Measurements from ENCODE around the gene CD38. TPM values are rescaled to one million over a fixed set of nuclear protein-coding genes. Genes with fewer than 3 reads are reported as not detected.
"Not testable (repeated sequence)": the region's sequence is repeated elsewhere in the genome, so short reads cannot be mapped to it uniquely, and the experiment has no call there.

The CD38 gene
- polyA plus RNA-seq, 2 of the 4 experiments (the other 2 are of a cell fraction): 7.8 to 12.4 TPM

GRCh38 chr4:15758294-15758693 is 19.8 kb upstream of the CD38 start:
- ATAC-seq (no peak), DNase-seq (ENCODE audit: low read depth in 1 of 2, low spot score in 1 of 2) (no peak), FAIRE-seq (no peak)
- Histone ChIP-seq H3K9me3 (no peaks in the 10 kb centered on the region), H3K4me2 (no peak overlapping the region), H3K27ac (no peak overlapping the region), H3K4me1 (no peaks in the 10 kb centered on the region), H3K4me3 (no peak overlapping the region)
- WGBS (ENCODE audit: missing lambda C conversion rate): 84% methylated on average over 4 of the region's 4 CpGs
- POLR2A ChIA-PET: no interaction called here
- CTCF ChIA-PET: no interaction called here
- no peak for TF ChIP-seq ZSCAN20 (CRISPR knock-in tag; IDR thresholded peaks at IDR 0.05)
- no peak for TF ChIP-seq EHMT2 (IDR thresholded peaks at IDR 0.05; ENCODE audit: low read depth)
- TF ChIP-seq MYC (IDR thresholded peaks at IDR 0.05; ENCODE audit: borderline replicate concordance, low read length): no peak
- no peak for TF ChIP-seq TP53 (CRISPR knock-in tag; IDR thresholded peaks at IDR 0.05)
- no peak for TF ChIP-seq BCL3 (IDR thresholded peaks at IDR 0.05)
- TF ChIP-seq EP300 (IDR thresholded peaks at IDR 0.05): no peak
- TF ChIP-seq PHF8 (IDR thresholded peaks at IDR 0.05; ENCODE audit: borderline replicate concordance, low read depth): no peak
- TF ChIP-seq, protein P1, sequence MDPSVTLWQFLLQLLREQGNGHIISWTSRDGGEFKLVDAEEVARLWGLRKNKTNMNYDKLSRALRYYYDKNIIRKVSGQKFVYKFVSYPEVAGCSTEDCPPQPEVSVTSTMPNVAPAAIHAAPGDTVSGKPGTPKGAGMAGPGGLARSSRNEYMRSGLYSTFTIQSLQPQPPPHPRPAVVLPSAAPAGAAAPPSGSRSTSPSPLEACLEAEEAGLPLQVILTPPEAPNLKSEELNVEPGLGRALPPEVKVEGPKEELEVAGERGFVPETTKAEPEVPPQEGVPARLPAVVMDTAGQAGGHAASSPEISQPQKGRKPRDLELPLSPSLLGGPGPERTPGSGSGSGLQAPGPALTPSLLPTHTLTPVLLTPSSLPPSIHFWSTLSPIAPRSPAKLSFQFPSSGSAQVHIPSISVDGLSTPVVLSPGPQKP (IDR thresholded peaks at IDR 0.05; ENCODE audit: low read depth, low read length): no peak
- no peak for TF ChIP-seq CBX2 (IDR thresholded peaks at IDR 0.05; ENCODE audit: borderline replicate concordance, low read depth)
- TF ChIP-seq NR3C1 (IDR thresholded peaks at IDR 0.05): no peak
- no peak for TF ChIP-seq CTCF (IDR thresholded peaks at IDR 0.05)

GRCh38 chr4:15762460-15762859 is 15.7 kb upstream of the CD38 start:
- POLR2A ChIA-PET; ATAC-seq; H3K9me3 ChIP-seq; H3K4me1 ChIP-seq; H3K4me2 ChIP-seq; H3K4me3 ChIP-seq; DNase-seq (ENCODE audit: low read depth in 1 of 2, low spot score in 1 of 2); CTCF ChIA-PET; FAIRE-seq; H3K27ac ChIP-seq: not testable (repeated sequence)

- POLR2A ChIA-PET: no interaction called here
- CTCF ChIA-PET: interaction anchor here (1.6 kb wide), 1 partner anchor 40 kb away, joined by 3 read pairs; no protein-coding TSS in a partner anchor
- DNase-seq (ENCODE audit: low read depth in 1 of 2, low spot score in 1 of 2) (no peak), ATAC-seq (no peak), FAIRE-seq (no peak)
- WGBS (ENCODE audit: missing lambda C conversion rate): 78% methylated on average over 6 of the region's 6 CpGs
- H3K4me1 ChIP-seq: no peaks in the 10 kb centered on the region
- no peak overlapping the region for H3K27ac ChIP-seq
- no peak overlapping the region for H3K4me3 ChIP-seq
- no peak for TF ChIP-seq CBX2 (IDR thresholded peaks at IDR 0.05; ENCODE audit: borderline replicate concordance, low read depth)
- no peaks in the 10 kb centered on the region for H3K9me3 ChIP-seq
- no peak overlapping the region for H3K4me2 ChIP-seq
Observed at GRCh38 chr4:15765391-15765790, 12.7 kb upstream of the CD38 start.

DNA sequence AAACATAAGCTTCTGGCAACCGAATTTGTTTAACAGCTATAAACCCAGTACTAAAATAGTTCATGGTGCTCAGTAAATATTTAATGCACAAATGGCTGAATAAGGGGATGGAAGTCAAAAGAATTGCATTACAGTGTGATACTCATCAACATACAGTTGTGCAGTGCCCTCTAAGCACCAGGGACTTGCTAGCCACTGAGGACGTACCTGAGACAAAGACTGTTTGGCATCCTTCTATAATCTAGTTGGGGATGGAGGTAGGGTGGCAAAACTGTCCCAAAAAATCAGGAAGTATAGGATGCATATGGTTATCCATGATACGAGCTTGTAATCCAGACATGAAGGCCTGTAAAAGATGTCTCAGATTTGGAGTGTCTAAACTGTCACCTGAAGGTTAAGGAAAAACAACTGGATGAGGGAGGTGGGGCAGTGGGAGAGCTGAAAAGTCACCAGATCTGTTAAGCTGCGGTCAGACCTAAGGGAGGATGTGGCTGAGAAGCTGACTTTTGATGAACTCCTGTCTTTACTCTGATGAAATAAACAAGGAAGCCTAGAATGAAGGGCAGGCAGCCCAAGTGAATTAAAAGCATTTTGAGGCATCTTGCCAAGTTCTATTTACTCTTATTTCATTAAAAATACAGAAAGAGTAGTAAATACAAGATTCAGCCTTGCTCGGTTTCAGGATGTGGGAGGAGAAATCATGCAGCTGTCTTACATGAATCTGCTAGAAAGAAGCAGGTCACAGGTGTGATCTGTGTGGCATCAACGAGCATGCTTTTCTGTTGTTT is 12.0 kb upstream of the CD38 start:
- WGBS (ENCODE audit: missing lambda C conversion rate): 48% methylated on average over 6 of the region's 6 CpGs
- TF ChIP-seq TFCP2L1 (CRISPR knock-in tag; IDR thresholded peaks at IDR 0.05) (no peak), POLR2A (IDR thresholded peaks at IDR 0.05; ENCODE audit: low read length) (no peak), NR3C1 (IDR thresholded peaks at IDR 0.05) (no peak), CBX2 (IDR thresholded peaks at IDR 0.05; ENCODE audit: borderline replicate concordance, low read depth) (no peak), CHD4 (IDR thresholded peaks at IDR 0.05; ENCODE audit: borderline replicate concordance) (no peak), TP53 (CRISPR knock-in tag; IDR thresholded peaks at IDR 0.05) (no peak), RNF2 (IDR thresholded peaks at IDR 0.05; ENCODE audit: borderline replicate concordance, low read depth) (no peak), USF2 (IDR thresholded peaks at IDR 0.05) (no peak), CBX8 (IDR thresholded peaks at IDR 0.05) (no peak), ESRRA (IDR thresholded peaks at IDR 0.05; ENCODE audit: borderline replicate concordance, low read length) (no peak), HOXB5 (CRISPR knock-in tag; IDR thresholded peaks at IDR 0.05) (no peak), HOXA7 (CRISPR knock-in tag; IDR thresholded peaks at IDR 0.05) (no peak)
- TF ChIP-seq, protein P2, sequence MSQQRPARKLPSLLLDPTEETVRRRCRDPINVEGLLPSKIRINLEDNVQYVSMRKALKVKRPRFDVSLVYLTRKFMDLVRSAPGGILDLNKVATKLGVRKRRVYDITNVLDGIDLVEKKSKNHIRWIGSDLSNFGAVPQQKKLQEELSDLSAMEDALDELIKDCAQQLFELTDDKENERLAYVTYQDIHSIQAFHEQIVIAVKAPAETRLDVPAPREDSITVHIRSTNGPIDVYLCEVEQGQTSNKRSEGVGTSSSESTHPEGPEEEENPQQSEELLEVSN (IDR thresholded peaks at IDR 0.05; ENCODE audit: borderline replicate concordance, low read depth): no peak
- TF ChIP-seq, protein P1 (IDR thresholded peaks at IDR 0.05; ENCODE audit: low read depth, low read length): no peak
- Histone ChIP-seq H3K4me1 (no peaks in the 10 kb centered on the region), H3K4me2 (no peak overlapping the region), H3K27ac (no peak overlapping the region), H3K4me3 (no peak overlapping the region), H3K9me3 (no peaks in the 10 kb centered on the region)
- DNase-seq (ENCODE audit: low read depth in 1 of 2, low spot score in 1 of 2): no peak
- POLR2A ChIA-PET: no interaction called here
- no peak for ATAC-seq
- CTCF ChIA-PET: interaction anchor here (1.2 to 1.6 kb wide), 3 partner anchors 10 to 287 kb away, joined by 3 to 4 read pairs (median 4); no protein-coding TSS in a partner anchor
- FAIRE-seq: no peak
